Right renal pelvis (tissue), 4 donors: ENCODE data around the gene AFAP1L2. TPM values are rescaled to one million over a fixed set of nuclear protein-coding genes. Genes with fewer than 3 reads are reported as not detected.

Source experiments
- DNase-seq, 4 donors: peaks; one replicate each; pipeline ENCODE4 v3.0.0-alpha.2; 2013; ENCODE audit warnings: low read depth in 4 of 4, low spot score in 3 of 4, missing footprints in 1 of 4
- polyA plus RNA-seq, 4 donors: library from polyadenylated mRNA; unstranded; fragments of 120-200 nt; gene quantifications; one replicate each; pipeline ENCODE4 v1.2.1, GENCODE V29; 2013; ENCODE audit not compliant: insufficient read length in 4 of 4

AFAP1L2 gene
- polyA plus RNA-seq, 4 donors, result 41.6 to 56.2 (median 45.3) TPM

DNA sequence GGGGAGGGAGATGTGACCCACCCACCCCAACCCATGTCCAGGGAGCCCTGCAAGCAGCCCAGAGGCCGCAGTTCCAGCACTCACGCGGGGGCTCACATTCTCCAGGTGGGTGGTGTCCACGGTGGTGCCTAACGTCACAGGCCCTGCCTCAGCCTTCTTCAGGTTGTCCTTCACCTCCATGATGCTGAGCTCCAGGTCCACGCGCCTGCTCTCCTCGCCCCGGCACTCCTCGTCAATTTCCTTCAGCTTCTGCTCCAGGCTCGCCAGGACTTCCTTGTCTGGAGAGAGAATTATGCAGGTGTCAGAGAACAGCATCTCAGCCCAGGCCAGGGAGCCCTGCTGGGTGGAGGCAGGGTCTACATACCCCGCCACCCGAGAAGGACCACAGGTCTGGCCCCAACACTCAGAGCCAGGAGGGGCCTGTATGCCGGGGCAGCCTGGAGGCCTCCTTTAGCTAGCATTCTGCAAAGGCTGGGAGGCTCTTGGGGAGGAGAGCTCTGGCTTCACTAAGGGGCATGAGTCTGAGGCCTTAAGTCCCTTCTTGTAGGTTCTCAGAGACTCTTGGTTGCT, 107.1 kb downstream of the AFAP1L2 start:
- DNase-seq, result no peak

GRCh38 chr10:114295393-114295792, 108.9 kb downstream of the AFAP1L2 start:
- no peak for DNase-seq

- DNase-seq, result no peak
Observed at GRCh38 chr10:114294549-114294948, 109.8 kb downstream of the AFAP1L2 start.

DNA sequence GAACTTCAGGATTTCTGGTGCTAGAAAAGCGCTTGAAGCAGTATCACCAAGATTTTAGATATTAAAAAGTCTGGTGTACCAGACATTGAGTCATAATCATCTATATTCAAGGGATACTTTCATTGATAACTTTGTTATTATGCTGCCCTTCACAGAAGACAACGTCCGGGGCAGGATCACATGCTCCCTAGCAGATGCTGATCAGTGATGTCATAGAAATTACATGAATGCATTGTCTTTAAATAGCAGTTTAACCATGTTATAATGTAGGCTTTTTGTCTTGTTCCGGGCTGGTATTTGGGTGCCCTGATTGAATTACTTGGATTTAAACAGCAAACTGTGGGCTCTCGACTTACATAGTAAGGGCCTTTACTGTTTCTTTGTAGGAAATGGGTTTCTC, 111.2 kb downstream of the AFAP1L2 start:
- no peak for DNase-seq

DNA sequence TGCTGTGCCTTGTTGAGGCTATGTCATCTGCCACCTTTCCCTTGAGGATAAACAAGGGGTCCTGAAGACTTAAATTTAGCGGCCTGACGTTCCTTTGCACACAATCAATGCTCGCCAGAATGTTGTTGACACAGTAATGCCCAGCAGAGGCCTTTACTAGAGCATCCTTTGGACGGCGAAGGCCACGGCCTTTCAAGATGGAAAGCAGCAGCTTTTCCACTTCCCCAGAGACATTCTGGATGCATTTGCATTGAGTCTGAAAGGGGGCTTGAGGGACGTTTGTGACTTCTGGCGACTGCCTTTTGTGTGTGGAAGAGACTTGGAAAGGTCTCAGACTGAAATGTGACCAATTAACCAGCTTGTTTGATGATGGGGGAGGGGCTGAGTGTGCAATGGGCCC, 112.8 kb downstream of the AFAP1L2 start:
- no peak for DNase-seq

DNA sequence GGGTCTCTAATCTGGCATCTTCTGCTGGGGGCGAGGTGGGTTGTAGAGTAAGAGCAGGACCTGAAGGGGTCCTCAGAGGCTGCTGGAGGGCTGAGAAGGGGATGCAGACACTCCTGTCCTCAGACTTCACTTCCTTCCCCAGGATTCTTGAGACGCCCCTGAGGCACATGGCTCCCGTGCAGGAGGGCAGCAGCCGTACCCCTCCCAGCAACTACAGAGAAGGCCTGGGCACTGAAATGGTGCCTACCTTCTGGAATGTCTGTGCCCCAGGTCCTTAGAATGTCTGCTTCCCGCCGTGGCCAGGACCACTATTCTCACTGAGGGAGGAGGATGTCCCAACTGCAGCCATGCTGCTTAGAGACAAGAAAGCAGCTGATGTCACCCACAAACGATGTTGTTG, 113.2 kb downstream of the AFAP1L2 start:
- DNase-seq, result no peak

DNA sequence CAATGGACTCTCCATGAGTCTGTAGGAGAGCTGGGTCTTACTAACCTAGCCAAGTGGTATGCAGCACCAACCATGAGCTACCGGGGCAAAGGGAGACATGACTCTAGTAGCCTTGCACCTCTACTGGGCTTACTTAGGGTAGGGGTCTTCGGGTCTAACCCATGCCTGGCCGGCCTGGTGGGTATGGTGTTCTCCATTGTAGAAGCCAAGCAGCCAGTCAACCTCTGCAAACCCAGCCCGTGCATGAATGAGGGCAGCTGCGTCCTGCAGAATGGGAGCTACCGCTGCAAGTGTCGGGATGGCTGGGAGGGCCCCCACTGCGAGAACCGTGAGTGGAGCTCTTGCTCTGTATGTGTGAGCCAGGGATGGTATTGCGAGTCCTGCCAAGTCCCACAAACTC, 114.3 kb downstream of the AFAP1L2 start:
- DNase-seq, result no peak

DNA sequence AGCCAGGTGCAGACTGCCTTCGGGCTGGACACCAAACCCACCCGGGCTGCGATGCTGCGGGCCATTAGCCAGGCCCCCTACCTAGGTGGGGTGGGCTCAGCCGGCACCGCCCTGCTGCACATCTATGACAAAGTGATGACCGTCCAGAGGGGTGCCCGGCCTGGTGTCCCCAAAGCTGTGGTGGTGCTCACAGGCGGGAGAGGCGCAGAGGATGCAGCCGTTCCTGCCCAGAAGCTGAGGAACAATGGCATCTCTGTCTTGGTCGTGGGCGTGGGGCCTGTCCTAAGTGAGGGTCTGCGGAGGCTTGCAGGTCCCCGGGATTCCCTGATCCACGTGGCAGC, 115.2 kb downstream of the AFAP1L2 start:
- DNase-seq, result no peak

GRCh38 chr10:114288424-114289095, 115.7 kb downstream of the AFAP1L2 start:
- DNase-seq, result no peak

- DNase-seq, result no peak
Observed at GRCh38 chr10:114286921-114287320, 117.4 kb downstream of the AFAP1L2 start.

DNA sequence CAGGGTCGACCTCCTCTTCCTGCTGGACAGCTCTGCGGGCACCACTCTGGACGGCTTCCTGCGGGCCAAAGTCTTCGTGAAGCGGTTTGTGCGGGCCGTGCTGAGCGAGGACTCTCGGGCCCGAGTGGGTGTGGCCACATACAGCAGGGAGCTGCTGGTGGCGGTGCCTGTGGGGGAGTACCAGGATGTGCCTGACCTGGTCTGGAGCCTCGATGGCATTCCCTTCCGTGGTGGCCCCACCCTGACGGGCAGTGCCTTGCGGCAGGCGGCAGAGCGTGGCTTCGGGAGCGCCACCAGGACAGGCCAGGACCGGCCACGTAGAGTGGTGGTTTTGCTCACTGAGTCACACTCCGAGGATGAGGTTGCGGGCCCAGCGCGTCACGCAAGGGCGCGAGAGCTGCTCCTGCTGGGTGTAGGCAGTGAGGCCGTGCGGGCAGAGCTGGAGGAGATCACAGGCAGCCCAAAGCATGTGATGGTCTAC, 118.3 kb downstream of the AFAP1L2 start:
- DNase-seq, result no peak

DNA sequence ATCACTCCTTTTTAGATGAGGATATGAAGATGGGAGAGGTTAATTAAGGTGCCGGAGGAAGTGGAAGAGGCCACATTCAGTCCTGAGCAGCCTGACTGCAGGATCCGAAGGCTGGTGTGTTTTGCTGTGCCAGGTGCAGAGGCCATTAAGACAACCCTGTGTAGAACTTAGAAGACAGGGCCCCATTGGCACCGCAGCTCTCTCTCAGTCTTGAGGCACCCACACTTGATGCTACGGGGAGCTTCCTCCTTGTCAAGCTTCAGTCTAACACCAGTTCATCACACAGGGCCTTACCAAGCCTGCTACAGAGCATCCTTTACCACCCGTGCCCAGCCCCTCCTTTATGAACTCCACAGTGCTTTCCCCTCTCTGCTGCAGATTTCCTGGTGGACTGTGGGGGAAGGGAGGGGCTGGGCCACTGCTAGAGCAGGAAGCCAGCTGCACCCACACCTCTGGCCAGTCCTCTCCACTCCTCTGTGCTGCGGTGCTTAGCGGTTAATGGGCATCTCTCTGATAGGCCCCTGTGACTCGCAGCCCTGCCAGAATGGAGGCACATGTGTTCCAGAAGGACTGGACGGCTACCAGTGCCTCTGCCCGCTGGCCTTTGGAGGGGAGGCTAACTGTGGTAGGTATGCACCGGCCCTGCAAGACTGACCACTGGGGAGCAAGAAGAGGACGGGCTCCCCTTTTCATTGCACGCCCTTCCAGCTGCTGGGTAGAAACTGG, 119.8 kb downstream of the AFAP1L2 start:
- DNase-seq, result no peak

- DNase-seq, result no peak
Observed at GRCh38 chr10:114283535-114284234, 120.6 kb downstream of the AFAP1L2 start.

DNA sequence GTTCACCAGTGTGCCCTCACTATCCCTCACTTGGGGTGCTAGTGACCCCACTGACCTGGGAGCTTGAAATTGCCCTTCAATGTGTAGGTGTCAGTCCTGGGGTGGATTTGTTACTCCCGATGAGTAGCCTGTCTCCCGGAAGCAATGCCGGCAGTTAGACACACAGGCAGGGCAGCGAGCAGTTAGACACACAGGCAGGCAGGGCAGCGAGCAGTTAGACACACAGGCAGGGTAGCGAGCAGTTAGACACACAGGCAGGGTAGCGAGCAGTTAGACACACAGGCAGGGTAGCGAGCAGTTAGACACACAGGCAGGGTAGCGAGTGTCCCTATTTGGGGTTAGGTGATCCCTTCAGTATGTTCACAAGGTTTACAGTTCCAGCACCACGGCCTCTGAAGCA, 121.2 kb downstream of the AFAP1L2 start:
- no peak for DNase-seq

- DNase-seq, result no peak
Observed at GRCh38 chr10:114282526-114282925, 121.8 kb downstream of the AFAP1L2 start.

DNA sequence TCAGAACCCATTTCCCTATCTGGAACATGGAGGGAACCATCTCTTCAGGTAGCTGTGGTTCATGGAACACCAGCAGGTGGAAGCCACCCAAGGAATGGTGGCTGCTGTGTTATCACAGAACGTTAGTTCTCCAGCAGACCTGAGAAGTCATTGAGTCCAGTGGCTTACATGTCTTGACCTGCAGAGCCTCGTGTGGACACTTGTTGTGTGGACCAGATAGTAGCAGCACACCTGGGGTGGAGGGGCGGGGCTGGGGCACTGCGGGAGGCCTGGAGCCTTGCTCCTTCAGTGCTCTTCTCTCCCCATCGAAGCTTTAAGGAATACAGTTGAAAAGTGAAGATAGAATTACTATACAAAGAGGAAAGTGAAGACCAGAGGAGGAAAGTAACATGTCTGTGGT, 122.8 kb downstream of the AFAP1L2 start:
- DNase-seq, result no peak

- no peak for DNase-seq
Observed at GRCh38 chr10:114281006-114281405, 123.3 kb downstream of the AFAP1L2 start.

- no peak for DNase-seq
Observed at GRCh38 chr10:114279901-114280644, 124.2 kb downstream of the AFAP1L2 start.

- DNase-seq, result no peak
Observed at GRCh38 chr10:114279289-114279688, 125.0 kb downstream of the AFAP1L2 start.

DNA sequence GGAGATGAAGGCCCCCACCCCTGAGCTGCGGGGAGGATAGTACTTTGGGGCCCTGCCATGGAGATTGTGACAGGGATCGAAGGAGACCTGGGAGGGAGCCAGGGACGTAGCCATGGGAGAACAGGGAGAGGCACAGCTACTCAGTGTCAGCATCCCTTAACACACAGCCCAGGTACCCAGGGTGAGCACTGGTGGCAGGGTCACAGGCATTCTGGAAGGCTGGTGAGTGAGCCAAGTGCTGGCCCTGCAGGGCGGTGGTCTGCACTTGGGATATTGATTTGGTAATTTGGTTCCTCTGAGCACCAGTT, 125.5 kb downstream of the AFAP1L2 start:
- no peak for DNase-seq
